HepG2 (cell line): Measurements from ENCODE around the gene MUCL3. TPM values are rescaled to one million over a fixed set of nuclear protein-coding genes. Genes with fewer than 3 reads are reported as not detected.

Source experiments
- ASH2L ChIP-seq: fragments of 300-600, 200-600 bp; sonication (generic); IDR thresholded peaks from 2 replicates; pipeline ENCODE4 v1.7.0; 2017; ENCODE audit warnings: low read depth, mild to moderate bottlenecking, moderate library complexity, mixed read lengths, low read length; ENCODE audit not compliant: insufficient read length
- CBX2 ChIP-seq, 2 experiments: fragments of 200-600 bp in 1 of 2; sonication (generic); formaldehyde crosslinking in 1 of 2; IDR thresholded peaks; 2 replicates each; pipeline versions ENCODE4 v1.7.0 to v1.8.1; 2018 to 2022; ENCODE audit warnings: low read depth in 2 of 2, low read length in 1 of 2, mild to moderate bottlenecking in 1 of 2, missing genetic modification reagents in 1 of 2
- CHD2 ChIP-seq: IDR thresholded peaks from 2 replicates; pipeline ENCODE4 v1.6.1; 2011; ENCODE audit warnings: low read depth, low read length, improper control_type of control experiment
- ETV6 ChIP-seq: sonication (generic); formaldehyde crosslinking; conservative IDR thresholded peaks from 2 replicates; pipeline ENCODE4 v1.4.0; 2020; ENCODE audit warnings: missing genetic modification reagents
- GATA4 ChIP-seq: sonication (generic); IDR thresholded peaks from 2 replicates; pipeline ENCODE4 v1.6.1; 2016; ENCODE audit warnings: antibody characterized with exemption, low read depth, borderline replicate concordance
- GPN1 ChIP-seq: sonication (generic); formaldehyde crosslinking; IDR thresholded peaks from 2 replicates; pipeline ENCODE4 v1.5.1; 2020; ENCODE audit warnings: missing genetic modification reagents, borderline replicate concordance
- HHEX ChIP-seq: IDR thresholded peaks from 2 replicates; pipeline ENCODE4 v1.6.1; 2016; ENCODE audit warnings: control low read depth
- MED8 ChIP-seq: sonication (generic); formaldehyde crosslinking; IDR thresholded peaks from 2 replicates; pipeline ENCODE4 v1.8.1; 2023; ENCODE audit warnings: mild to moderate bottlenecking, missing genetic modification reagents; ENCODE audit not compliant: insufficient replicate concordance
- MEIS2 ChIP-seq: sonication (generic); formaldehyde crosslinking; IDR thresholded peaks from 2 replicates; pipeline ENCODE4 v1.9.0; 2021; ENCODE audit warnings: mild to moderate bottlenecking, missing genetic modification reagents
- PITX1 ChIP-seq: sonication (generic); formaldehyde crosslinking; IDR thresholded peaks from 2 replicates; pipeline ENCODE4 v1.5.1; 2020; ENCODE audit warnings: mild to moderate bottlenecking, missing genetic modification reagents
- POLR2A ChIP-seq, 2 experiments: IDR thresholded peaks; 2 replicates each; pipeline ENCODE4 v1.6.1; 2011; ENCODE audit warnings: low read depth in 2 of 2, low read length in 2 of 2, mild to moderate bottlenecking in 1 of 2, moderate library complexity in 1 of 2; ENCODE audit not compliant: insufficient read depth in 1 of 2
- RFXAP ChIP-seq: sonication (generic); formaldehyde crosslinking; IDR thresholded peaks from 2 replicates; pipeline ENCODE4 v1.4.0; 2020; ENCODE audit warnings: missing genetic modification reagents, borderline replicate concordance
- RXRA ChIP-seq: sonication (generic); formaldehyde crosslinking; IDR thresholded peaks from 2 replicates; pipeline ENCODE4 v1.5.1; 2020; ENCODE audit warnings: missing genetic modification reagents
- SMC3 ChIP-seq: IDR thresholded peaks from 2 replicates; pipeline ENCODE4 v1.6.1; 2011; ENCODE audit warnings: low read length, improper control_type of control experiment
- SNAI1 ChIP-seq: sonication (generic); formaldehyde crosslinking; IDR thresholded peaks from 2 replicates; pipeline ENCODE4 v1.5.0; 2020; ENCODE audit warnings: mild to moderate bottlenecking, missing genetic modification reagents, borderline replicate concordance
- SP2 ChIP-seq: sonication (generic); formaldehyde crosslinking; IDR thresholded peaks from 2 replicates; pipeline ENCODE4 v1.5.1; 2020; ENCODE audit warnings: mild to moderate bottlenecking, missing genetic modification reagents
- TAF1 ChIP-seq: sonication (generic); formaldehyde crosslinking; IDR thresholded peaks from 2 replicates; pipeline ENCODE4 v1.4.0; 2020; ENCODE audit warnings: missing genetic modification reagents
- ZFP36L2 ChIP-seq: sonication (generic); formaldehyde crosslinking; IDR thresholded peaks from 2 replicates; pipeline ENCODE4 v1.4.0; 2020; ENCODE audit warnings: missing genetic modification reagents
- ZMYM2 ChIP-seq: sonication (generic); formaldehyde crosslinking; IDR thresholded peaks from 2 replicates; pipeline ENCODE4 v1.8.0; 2022; ENCODE audit warnings: mild to moderate bottlenecking, missing genetic modification reagents
- ZNF367 ChIP-seq: sonication (generic); formaldehyde crosslinking; IDR thresholded peaks from 2 replicates; pipeline ENCODE4 v1.4.0; 2020; ENCODE audit warnings: missing genetic modification reagents, borderline replicate concordance
- ZNF446 ChIP-seq: sonication (generic); formaldehyde crosslinking; IDR thresholded peaks from 2 replicates; pipeline ENCODE4 v1.5.0; 2020; ENCODE audit warnings: mild to moderate bottlenecking, missing genetic modification reagents
- ZNF644 ChIP-seq: IDR thresholded peaks from 2 replicates; pipeline ENCODE4 v1.6.1; 2016; ENCODE audit warnings: low read depth
- ZNF761 ChIP-seq: sonication (generic); formaldehyde crosslinking; conservative IDR thresholded peaks from 2 replicates; pipeline ENCODE4 v1.4.0; 2020; ENCODE audit warnings: mild to moderate bottlenecking, missing genetic modification reagents
- ZNF777 ChIP-seq: sonication (generic); formaldehyde crosslinking; IDR thresholded peaks from 2 replicates; pipeline ENCODE4 v1.4.0; 2020; ENCODE audit warnings: missing genetic modification reagents
- ZNF816 ChIP-seq: sonication (generic); formaldehyde crosslinking; IDR thresholded peaks from 2 replicates; pipeline ENCODE4 v1.8.0; 2022; ENCODE audit warnings: missing genetic modification reagents, mild to moderate bottlenecking, borderline replicate concordance
- ZNF891 ChIP-seq: sonication (generic); formaldehyde crosslinking; IDR thresholded peaks from 2 replicates; pipeline ENCODE4 v1.5.0; 2020; ENCODE audit warnings: mild to moderate bottlenecking, missing genetic modification reagents
- polyA plus RNA-seq, 8 experiments: library from polyadenylated mRNA; depleted of rRNA in 3 of 8; stranded (reverse) in 7 of 8; unstranded in 1 of 8; fragments of >200 nt; fragmentation: Illumina TruSeq in 4 of 8; extraction: Trizol in 4 of 8; gene quantifications; 2 replicates each; pipeline versions ENCODE4 v1.2.1 to v1.2.3, GENCODE V29; 2011 to 2016; ENCODE audit warnings: low read depth in 4 of 8, missing spikeins in 1 of 8, mixed read lengths in 1 of 8; ENCODE audit not compliant: insufficient read depth in 1 of 8
- total RNA-seq, 5 experiments: library from RNA; depleted of rRNA; stranded (reverse); fragments of >200 nt; fragmentation: Illumina TruSeq; extraction: Trizol; gene quantifications; 2 replicates each; pipeline ENCODE4 v1.2.3, GENCODE V29; 2016; ENCODE audit warnings: low read depth in 1 of 5
- TF ChIP-seq, protein P1 (sequence below): IDR thresholded peaks from 2 replicates; pipeline ENCODE4 v1.6.1; 2016; ENCODE audit warnings: control low read depth
- TF ChIP-seq, protein P2 (sequence below): sonication (generic); formaldehyde crosslinking; IDR thresholded peaks from 2 replicates; pipeline ENCODE4; 2020; ENCODE audit warnings: missing genetic modification reagents, mild to moderate bottlenecking, borderline replicate concordance

The MUCL3 gene
- total and polyA plus RNA-seq, 2 of the 13 experiments (the other 11 are each of a cell fraction or from before 2014, with no cell fraction given) = not detected

DNA sequence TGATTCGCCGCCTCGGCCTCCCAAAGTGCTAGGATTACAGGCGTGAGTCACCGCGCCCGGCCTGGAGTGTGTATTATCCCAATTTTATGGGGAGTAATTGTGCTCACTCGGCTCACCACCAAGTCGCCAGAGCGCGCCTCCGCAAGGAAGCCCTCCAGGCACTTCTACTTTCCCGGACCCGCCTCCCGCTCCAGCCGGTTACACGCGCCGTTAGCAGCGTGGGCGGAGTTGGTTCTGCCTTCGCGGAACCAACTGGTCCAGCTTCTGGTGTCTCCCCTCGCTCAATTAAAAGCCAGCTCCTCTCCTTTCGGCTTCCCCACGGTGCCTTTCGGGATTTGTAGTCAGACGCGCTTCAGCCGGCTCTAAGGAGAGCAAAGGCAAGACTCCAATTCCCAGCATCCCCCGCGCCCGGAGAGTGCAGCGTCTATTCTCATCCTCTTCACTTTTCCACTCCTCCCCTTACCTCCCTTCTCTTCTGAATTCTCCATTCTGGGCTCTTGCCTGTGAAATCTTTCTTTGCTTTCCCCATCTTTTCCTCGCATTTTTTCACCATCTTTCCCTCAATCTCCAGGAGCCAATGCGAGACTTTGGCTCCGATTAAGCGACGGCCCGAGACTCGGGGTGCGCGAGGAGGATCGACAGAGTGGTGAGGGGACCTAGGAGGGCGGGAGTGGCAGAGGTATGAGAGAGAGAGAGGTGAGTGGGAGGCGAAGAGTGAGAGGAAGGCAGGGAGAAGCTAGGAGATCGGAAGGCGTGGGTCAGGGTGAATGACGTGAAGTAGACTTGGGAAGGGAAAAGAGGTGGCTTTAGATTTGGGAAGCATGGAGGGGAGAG, 32.8 kb upstream of the MUCL3 start, which contains the start of gene GTF2H4 (continued):
- TF ChIP-seq ZFP36L2 (CRISPR knock-in tag) (no peak), GATA4 (peak; percentile 38; the same call in 1 of the 2 replicates), CHD2 (peak; percentile 58; the same call in 1 of the 2 replicates), ZNF761 (CRISPR knock-in tag) (peak; percentile 57; the same call in 1 of the 2 replicates), ZNF816 (peak; percentile 66; the same call in 1 of the 2 replicates), RFXAP (0 out of 2 replicates have a peak, but pooled peaks have one; percentile 18), ASH2L (peak; percentile 97), ZNF367 (CRISPR knock-in tag) (no peak), ZNF446 (CRISPR knock-in tag) (no peak; the same call in 1 of the 2 replicates), HHEX (CRISPR knock-in tag) (0 out of 2 replicates have a peak, but pooled peaks have one; percentile 45), SNAI1 (CRISPR knock-in tag) (no peak), PITX1 (CRISPR knock-in tag) (peak; percentile 75), MED8 (CRISPR knock-in tag) (no peak), SMC3 (no peak), ZNF777 (CRISPR knock-in tag) (no peak; the same call in 1 of the 2 replicates), ZNF644 (CRISPR knock-in tag) (no peak), GPN1 (CRISPR knock-in tag) (no peak), RXRA (CRISPR knock-in tag) (peak; percentile 85), ZNF891 (peak; percentile 57; the same call in 1 of the 2 replicates), POLR2A (IDR thresholded peaks at IDR 0.05; ENCODE audit: insufficient read depth in 1 of 2, low read depth in 2 of 2, low read length in 2 of 2) (peak; percentile 54 to 68), ETV6 (CRISPR knock-in tag) (peak; percentile 66), MEIS2 (CRISPR knock-in tag) (peak; percentile 78; the same call in 1 of the 2 replicates), TAF1 (CRISPR knock-in tag) (peak; percentile 60), CBX2 (IDR thresholded peaks at IDR 0.05; ENCODE audit: low read depth, low read length) (no peak), CBX2 (CRISPR knock-in tag; IDR thresholded peaks at IDR 0.05; ENCODE audit: low read depth) (peak; percentile 97), SP2 (CRISPR knock-in tag) (no peak; the same call in 1 of the 2 replicates), ZMYM2 (CRISPR knock-in tag) (peak; percentile 96)
- TF ChIP-seq, protein P1, sequence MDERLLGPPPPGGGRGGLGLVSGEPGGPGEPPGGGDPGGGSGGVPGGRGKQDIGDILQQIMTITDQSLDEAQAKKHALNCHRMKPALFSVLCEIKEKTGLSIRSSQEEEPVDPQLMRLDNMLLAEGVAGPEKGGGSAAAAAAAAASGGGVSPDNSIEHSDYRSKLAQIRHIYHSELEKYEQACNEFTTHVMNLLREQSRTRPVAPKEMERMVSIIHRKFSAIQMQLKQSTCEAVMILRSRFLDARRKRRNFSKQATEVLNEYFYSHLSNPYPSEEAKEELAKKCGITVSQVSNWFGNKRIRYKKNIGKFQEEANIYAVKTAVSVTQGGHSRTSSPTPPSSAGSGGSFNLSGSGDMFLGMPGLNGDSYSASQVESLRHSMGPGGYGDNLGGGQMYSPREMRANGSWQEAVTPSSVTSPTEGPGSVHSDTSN (CRISPR knock-in tag) = peak; percentile 39; the same call in 1 of the 2 replicates
- TF ChIP-seq, protein P2, sequence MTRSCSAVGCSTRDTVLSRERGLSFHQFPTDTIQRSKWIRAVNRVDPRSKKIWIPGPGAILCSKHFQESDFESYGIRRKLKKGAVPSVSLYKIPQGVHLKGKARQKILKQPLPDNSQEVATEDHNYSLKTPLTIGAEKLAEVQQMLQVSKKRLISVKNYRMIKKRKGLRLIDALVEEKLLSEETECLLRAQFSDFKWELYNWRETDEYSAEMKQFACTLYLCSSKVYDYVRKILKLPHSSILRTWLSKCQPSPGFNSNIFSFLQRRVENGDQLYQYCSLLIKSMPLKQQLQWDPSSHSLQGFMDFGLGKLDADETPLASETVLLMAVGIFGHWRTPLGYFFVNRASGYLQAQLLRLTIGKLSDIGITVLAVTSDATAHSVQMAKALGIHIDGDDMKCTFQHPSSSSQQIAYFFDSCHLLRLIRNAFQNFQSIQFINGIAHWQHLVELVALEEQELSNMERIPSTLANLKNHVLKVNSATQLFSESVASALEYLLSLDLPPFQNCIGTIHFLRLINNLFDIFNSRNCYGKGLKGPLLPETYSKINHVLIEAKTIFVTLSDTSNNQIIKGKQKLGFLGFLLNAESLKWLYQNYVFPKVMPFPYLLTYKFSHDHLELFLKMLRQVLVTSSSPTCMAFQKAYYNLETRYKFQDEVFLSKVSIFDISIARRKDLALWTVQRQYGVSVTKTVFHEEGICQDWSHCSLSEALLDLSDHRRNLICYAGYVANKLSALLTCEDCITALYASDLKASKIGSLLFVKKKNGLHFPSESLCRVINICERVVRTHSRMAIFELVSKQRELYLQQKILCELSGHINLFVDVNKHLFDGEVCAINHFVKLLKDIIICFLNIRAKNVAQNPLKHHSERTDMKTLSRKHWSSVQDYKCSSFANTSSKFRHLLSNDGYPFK (CRISPR knock-in tag) = peak; percentile 95
